Measurements from ENCODE around the gene LIPG.
"Not testable (repeated sequence)": the region's sequence is repeated elsewhere in the genome, so short reads cannot be mapped to it uniquely, and the experiment has no call there.

Gene LIPG

GRCh38 chr18:49579583-49579982 lies 17.7 kb downstream of the LIPG start:
- not testable (repeated sequence) for DNase-seq

GRCh38 chr18:49580279-49580678 lies 18.4 kb downstream of the LIPG start:
- DNase-seq, result no peak

DNA sequence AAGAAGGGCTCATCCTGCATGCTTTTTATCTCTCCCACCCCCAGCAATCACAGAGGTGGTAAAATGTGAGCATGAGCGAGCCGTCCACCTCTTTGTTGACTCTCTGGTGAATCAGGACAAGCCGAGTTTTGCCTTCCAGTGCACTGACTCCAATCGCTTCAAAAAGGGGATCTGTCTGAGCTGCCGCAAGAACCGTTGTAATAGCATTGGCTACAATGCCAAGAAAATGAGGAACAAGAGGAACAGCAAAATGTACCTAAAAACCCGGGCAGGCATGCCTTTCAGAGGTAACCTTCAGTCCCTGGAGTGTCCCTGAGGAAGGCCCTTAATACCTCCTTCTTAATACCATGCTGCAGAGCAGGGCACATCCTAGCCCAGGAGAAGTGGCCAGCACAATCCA lies 19.5 kb downstream of the LIPG start:
- DNase-seq, result no peak

DNA sequence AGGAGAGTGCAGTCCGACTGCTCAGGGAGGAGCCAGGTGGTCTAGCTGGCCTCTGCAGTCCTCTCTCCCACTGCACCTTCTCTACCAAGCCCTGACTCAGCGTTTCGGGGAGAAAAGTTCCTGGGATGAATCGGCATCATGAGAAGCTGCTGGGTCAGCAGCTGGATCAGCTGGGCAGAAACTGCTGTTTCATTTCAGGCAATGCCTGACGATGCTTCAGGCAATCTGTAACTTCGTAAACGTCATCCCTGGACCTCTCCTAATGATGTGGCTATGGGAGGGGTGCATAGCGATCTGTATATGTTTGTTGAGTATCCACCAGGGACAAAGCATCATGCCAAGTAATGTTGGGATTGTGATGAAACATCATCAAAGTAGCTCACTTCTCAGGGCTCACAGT lies 20.7 kb downstream of the LIPG start:
- DNase-seq, result no peak

GRCh38 chr18:49584394-49584793 lies 22.5 kb downstream of the LIPG start:
- no peak for DNase-seq

- DNase-seq, result not testable (repeated sequence)
These were observed 23.1 kb downstream of the LIPG start for GRCh38 chr18:49584951-49585350.

- no peak for DNase-seq
These were observed 24.2 kb downstream of the LIPG start for GRCh38 chr18:49585781-49586663.

GRCh38 chr18:49588171-49588570 lies 26.3 kb downstream of the LIPG start:
- DNase-seq, result no peak

GRCh38 chr18:49588971-49589370 lies 27.1 kb downstream of the LIPG start:
- DNase-seq, result no peak

DNA sequence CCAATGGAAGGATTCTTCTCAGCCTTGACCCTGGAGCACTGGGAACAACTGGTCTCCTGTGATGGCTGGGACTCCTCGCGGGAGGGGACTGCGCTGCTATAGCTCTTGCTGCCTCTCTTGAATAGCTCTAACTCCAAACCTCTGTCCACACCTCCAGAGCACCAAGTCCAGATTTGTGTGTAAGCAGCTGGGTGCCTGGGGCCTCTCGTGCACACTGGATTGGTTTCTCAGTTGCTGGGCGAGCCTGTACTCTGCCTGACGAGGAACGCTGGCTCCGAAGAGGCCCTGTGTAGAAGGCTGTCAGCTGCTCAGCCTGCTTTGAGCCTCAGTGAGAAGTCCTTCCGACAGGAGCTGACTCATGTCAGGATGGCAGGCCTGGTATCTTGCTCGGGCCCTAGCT lies 28.8 kb downstream of the LIPG start:
- DNase-seq, result no peak

- DNase-seq, result no peak
These were observed 29.4 kb downstream of the LIPG start for GRCh38 chr18:49591271-49591670.

DNA sequence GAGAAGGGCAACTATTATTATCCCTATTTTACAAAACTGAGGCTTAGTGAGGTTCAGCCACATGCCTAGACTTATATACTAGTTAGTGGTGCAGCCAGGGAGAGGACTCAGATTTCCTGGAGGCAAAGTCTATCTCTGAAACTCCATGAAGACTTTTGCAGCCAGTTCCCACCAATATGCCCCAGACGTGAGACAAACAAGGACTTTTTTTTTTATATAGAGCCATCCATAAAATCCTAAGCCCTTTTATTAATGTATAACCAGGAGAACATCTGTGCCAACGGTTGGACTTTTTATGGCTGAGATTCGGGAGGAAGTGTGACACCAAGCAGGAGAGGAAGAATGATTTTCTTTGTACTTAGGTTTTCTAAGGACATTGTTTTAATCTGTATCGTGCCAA lies 29.9 kb downstream of the LIPG start:
- no peak for DNase-seq

GRCh38 chr18:49596687-49597086 lies 34.8 kb downstream of the LIPG start:
- DNase-seq, result no peak

GRCh38 chr18:49597157-49597931 lies 35.5 kb downstream of the LIPG start:
- peak in 1 of 2 experiments; percentile 27 for DNase-seq

GRCh38 chr18:49601211-49601610 lies 39.4 kb downstream of the LIPG start:
- DNase-seq, result no peak

DNA sequence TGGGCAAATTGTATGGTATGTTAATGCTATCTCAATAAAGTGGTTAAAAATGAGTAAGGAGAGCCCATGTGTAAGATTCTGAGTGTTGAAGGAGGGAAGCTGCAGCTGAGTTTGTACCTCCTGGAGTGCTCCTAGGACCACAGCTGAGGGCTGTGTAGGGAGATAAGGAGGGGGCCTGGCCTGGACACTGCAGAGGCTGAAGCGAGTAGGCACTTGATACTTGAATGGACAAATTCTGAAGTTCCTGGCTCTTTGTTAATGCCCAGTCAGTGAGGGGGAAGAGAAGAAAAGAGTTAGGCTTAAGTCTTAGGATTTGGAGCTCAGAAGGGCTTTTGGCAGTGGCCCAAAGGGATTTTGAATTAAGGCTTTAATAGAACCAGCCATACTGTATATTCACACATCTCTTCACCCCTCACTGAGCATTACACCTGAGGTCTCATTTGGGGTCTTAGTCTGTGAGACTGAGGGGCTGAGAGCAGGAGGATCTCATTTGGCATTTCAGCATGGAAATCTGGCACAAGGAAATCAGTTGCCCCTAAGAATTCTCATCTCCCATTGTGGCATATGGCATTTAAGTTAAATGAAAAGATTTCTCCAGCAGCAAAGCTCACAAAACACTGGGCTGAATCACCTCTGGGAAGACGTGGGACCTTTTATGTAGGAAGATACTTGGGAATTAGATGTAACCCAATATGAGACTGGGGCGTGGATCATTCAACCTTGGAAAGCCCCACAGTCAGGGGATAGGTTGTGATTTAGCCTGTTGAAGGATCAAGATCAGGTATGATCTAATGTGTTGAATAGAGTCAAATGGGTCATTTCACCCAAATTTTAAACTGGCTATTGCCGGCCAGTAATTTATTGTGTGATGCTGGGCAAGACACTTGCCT lies 46.8 kb downstream of the LIPG start:
- no peak for DNase-seq

DNA sequence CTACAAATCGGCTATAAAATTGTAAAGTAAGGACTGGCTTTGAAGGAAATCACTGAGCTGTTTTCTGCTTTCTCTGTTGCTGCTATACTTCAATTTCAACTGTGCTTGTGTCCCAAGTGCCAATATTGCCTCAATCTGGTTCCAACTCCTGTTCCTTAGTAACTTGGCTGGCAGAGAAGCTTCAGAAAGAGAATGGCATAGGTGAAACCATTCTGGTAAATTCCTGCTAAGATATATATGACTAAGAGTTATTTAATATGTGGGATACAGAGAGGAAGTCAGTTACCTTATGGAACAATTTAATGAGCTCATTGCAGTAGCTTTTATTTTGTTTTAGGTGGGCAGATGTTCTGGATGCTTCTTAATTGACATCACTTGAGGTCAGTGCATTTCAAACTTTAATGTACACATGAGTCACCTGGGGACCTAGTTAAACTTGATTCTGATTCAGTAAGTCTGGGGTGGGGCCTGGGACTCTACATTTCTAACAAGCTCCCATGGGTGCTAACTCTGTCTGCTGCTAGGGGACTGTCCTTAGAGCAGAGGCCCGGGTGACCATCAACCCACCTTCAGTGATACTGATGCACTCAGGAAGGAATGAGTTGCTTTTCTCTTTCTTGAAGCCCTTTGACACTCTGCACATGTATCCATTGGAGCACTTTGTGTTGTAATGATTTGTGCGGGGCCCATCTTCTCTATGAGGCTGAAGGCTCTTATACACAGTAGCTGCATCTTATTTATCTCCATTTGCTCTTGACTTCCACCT lies 47.6 kb downstream of the LIPG start:
- no peak for DNase-seq

GRCh38 chr18:49610022-49610445 lies 48.2 kb downstream of the LIPG start:
- DNase-seq, result no peak

DNA sequence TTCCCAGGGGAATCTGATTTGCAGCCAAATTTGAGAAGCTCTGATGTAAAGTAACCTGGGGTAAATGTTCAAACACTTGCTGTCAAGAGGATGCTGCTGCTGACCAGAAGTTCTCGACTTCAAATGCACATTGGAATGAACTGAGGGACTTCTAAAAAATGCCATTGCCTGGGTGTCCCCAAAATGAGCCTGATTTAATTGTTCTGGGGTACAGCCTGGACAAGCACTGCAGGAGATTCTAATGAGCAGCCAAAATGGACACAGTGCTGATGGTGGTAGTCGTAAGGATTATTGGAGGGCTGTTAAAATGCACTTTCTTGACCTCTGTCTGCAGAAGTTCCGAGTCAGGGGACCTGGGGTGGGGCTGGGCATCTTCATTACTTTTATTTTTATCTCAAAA lies 49.5 kb downstream of the LIPG start:
- no peak for DNase-seq

DNA sequence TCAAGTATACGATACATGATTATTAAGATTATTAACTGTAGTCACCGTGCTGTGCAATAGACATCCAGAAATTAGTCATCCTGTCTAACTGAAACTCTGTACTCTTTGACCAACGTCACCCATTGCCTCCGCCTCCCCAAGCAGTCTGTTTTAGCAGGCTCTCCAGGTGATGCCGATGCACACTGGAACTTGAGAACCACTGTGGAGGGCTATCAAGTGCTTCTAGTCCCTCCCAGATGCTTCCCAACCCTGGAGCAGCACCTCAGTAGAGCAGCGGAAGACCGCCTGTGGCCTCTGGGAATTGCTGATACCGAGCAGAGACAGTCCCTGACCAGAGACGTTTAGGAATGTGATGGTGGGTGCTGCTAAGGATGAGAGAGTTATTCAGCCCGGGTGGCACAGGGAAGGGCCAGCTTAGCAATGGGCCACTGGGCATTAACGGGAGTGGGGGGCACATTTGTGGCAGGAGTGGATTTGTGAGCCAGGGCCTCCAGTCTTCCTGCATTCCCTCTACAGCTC lies 50.7 kb downstream of the LIPG start:
- no peak for DNase-seq

DNA sequence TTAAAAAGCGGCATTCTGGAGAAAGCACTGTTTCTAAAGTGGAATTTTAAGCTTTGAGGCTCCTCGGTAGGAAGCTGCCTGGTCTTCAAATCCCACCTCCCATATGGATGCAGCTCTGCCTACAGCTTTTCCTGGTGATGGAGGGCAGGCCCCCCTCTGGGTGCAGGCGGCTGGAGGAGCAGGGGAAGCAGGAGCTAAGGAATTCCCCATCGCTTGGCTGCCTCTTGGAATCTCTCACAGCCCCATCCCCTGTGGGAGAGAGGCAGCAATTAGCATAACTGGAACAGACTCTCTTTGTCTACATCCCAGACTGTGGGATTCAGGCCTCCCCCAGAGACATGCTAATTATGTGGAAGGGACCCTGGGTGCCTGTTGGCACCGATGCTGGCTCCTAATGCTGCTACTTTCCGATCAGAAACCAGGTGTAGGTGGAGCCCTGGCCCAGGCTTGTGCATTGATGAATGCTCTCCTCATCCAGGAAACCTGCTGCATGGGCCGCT lies 51.3 kb downstream of the LIPG start:
- no peak for DNase-seq

DNA sequence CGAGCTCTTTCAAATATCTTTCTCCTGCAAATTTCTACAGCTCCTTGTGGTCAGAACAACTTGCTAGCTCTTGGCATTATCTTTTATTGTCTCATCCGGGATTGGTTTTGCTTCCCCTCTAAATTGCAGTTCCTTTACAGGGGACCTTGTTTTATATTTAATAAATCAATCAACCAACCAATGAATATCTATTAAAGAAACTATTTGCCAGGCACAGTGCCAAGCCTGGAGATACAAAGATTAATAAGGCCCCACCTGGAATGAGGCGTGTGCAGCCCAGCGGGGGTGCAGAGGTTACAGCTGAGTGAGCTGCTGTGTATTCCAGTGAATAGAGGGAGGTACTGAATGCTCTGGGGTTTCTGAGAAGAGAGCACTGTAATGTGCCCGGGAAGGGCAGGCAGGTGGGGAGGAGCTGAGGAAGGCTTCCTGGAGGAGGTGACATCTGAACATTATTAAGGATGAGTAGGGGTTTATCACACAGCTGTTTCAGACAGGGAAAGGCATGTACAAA lies 51.8 kb downstream of the LIPG start:
- no peak for DNase-seq
